ENCODE data around the gene TACC3. TPM values are rescaled to one million over a fixed set of nuclear protein-coding genes. Genes with fewer than 3 reads are reported as not detected.

The TACC3 gene
- total RNA-seq, result 10 to 100 TPM in 1 of 4 donors, 1 to 10 TPM in 3; 4.6 to 15.6 (median 7.3) TPM

DNA sequence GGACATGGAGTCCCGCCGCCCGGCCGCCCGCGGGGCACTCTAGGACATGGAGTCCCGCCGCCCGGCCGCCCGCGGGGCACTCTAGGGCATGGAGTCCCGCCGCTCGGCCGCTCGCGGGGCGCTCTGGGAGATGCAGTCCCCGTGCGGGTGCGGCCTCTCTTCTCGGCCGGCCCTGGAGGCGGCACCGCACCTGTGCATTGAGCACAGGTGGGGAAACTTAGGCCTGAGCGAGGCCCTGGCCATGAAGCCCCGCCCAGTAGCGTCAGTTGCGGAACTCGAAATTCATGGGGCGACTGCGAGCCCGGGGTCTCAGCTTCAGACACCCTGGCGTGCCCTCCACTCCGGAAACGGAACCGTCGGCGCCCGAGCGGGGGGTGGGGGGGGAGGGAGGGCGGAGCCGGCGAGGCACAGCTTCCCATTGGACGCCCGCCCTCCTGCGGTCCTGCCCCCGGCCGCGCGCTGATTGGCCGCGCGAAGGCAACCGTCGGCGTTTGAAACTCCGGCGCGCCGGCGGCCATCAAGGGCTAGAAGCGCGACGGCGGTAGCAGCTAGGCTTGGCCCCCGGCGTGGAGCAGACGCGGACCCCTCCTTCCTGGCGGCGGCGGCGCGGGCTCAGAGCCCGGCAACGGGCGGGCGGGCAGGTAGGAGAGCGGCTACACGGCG is at the start of gene TACC3, which contains the start of gene TMEM129:
Gene TACC3, plus strand, starts transcription at position 519 of the 663 bp plus-strand sequence. CDS start 1,901 bp downstream, outside the sequence.
Gene TMEM129, minus strand, starts transcription at position 321 of the 663 bp plus-strand sequence. CDS start 486 bp downstream, outside the sequence.
- Histone ChIP-seq H3K4me3 (peak within 1 kb of the TSS; percentile 52 to 84), H3K27ac (peak within 1 kb of the TSS; percentile 78 to 87), H3K36me3 (no peaks in the 10 kb centered on the region), H3K4me1 (peaks cover 0 to 19% of the 10 kb centered on the region in 2 donors), H3K9me3 (no peaks in the 10 kb centered on the region), H3K27me3 (no peaks in the 10 kb centered on the region)
- TF ChIP-seq POLR2A (IDR thresholded peaks at IDR 0.05), result peak; percentile 54 to 56
- TF ChIP-seq, protein P1, sequence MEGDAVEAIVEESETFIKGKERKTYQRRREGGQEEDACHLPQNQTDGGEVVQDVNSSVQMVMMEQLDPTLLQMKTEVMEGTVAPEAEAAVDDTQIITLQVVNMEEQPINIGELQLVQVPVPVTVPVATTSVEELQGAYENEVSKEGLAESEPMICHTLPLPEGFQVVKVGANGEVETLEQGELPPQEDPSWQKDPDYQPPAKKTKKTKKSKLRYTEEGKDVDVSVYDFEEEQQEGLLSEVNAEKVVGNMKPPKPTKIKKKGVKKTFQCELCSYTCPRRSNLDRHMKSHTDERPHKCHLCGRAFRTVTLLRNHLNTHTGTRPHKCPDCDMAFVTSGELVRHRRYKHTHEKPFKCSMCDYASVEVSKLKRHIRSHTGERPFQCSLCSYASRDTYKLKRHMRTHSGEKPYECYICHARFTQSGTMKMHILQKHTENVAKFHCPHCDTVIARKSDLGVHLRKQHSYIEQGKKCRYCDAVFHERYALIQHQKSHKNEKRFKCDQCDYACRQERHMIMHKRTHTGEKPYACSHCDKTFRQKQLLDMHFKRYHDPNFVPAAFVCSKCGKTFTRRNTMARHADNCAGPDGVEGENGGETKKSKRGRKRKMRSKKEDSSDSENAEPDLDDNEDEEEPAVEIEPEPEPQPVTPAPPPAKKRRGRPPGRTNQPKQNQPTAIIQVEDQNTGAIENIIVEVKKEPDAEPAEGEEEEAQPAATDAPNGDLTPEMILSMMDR (IDR thresholded peaks at IDR 0.05), result peak in 1 of 4 experiments; percentile 34
- peak; percentile 92 for DNase-seq
- intact Hi-C loops (cut with DNase I; ENCODE audit: low total_unique reads), result loop anchor here (5.0 kb wide), 1 partner anchor 136 kb away; the partner anchor contains the start of gene LETM1

DNA sequence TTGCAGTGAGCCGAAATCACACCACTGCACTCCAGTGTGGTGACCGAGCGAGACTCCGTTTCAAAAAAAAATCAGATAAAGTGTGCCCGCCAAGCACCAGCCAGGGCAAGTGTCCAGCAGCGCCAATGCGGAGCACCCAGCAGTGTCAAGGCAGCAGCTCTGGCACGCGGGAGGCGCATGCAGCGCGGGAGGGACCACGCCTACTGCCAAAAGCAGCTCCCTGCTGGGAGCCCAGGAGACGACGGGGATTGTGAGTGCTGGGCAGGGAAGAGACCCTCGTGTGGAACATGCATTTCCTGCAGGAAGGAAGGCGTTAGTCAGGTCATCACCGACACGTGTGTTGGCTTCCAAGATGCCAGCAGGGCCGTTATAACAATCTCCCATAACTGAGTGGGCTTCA is 47.6 kb upstream of the TACC3 start:
- intact Hi-C loops (cut with DNase I; ENCODE audit: low total_unique reads), result no loop called here
- no peak for DNase-seq
- no peak overlapping the region for H3K4me3 ChIP-seq

DNA sequence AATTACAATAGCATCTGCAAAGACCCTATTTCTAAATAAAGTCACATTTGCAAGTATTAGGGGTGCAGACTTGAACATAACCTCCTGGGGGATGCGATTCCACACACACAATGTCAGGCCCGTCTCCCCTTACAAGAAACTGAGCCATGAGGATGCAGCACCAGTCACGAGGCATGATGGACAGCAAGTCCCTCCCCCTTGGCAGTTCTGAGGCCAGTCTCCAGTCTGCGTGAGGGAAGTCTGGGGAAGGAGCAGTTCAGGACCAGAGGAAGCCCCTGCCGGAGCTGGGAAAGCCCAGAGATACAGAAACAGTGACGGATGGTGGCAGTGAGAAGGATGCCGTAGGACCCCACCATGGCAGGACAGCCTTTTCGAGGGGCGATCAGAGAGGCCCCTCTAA is 46.6 kb upstream of the TACC3 start:
- H3K36me3 ChIP-seq, result no peaks in the 10 kb centered on the region
- no peak overlapping the region for H3K4me3 ChIP-seq
- H3K27ac ChIP-seq, result no peak overlapping the region
- intact Hi-C loops (cut with DNase I; ENCODE audit: low total_unique reads), result no loop called here
- H3K9me3 ChIP-seq, result no peaks in the 10 kb centered on the region
- no peaks in the 10 kb centered on the region for H3K27me3 ChIP-seq
- DNase-seq, result no peak
- no peaks in the 10 kb centered on the region for H3K4me1 ChIP-seq
- TF ChIP-seq, protein P1 (IDR thresholded peaks at IDR 0.05), result no peak
- no peak for TF ChIP-seq POLR2A (IDR thresholded peaks at IDR 0.05)

More for the DNA sequence above, 47.6 kb upstream of the TACC3 start:
- no peaks in the 10 kb centered on the region for H3K9me3 ChIP-seq
- no peaks in the 10 kb centered on the region for H3K27me3 ChIP-seq
- H3K4me1 ChIP-seq, result no peaks in the 10 kb centered on the region
- H3K36me3 ChIP-seq, result no peaks in the 10 kb centered on the region
- no peak overlapping the region for H3K27ac ChIP-seq
- no peak for TF ChIP-seq POLR2A (IDR thresholded peaks at IDR 0.05)
- TF ChIP-seq, protein P1 (IDR thresholded peaks at IDR 0.05), result no peak

DNA sequence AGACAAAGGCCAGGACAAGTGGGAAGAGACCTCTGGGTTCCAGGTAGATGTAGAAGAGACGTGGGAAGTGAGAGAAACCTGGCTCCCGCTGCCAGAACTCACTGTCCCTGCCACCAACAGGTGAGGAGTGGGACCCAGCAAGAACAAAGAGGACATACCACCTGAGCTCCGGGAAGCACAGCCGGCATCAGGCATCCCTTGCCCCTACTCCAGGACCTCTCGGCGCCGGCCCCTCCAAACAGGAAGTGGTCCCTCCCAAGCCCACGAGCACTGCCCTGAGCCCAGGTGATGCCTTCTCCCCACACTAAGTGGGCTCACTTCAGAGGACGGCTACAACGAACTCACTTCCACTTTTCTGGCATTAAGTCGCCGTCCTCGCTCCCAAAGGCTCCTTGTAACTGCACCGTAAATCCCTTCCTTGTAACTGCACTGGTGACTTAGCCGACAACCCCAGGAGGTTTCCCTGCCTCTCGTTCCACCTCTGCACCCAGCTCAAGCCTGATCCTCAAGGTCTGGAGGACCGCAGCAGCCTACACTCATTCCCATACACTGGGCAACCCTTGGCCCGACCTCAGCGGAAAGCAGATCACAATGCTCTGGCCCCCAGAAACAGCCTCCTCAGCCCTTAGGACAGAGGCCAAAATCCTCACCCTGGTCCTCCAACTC is 46.1 kb upstream of the TACC3 start:
- Histone ChIP-seq H3K27me3 (no peaks in the 10 kb centered on the region), H3K27ac (no peak overlapping the region), H3K9me3 (no peaks in the 10 kb centered on the region), H3K4me3 (no peak overlapping the region), H3K36me3 (no peaks in the 10 kb centered on the region), H3K4me1 (no peaks in the 10 kb centered on the region)
- DNase-seq, result no peak
- no peak for TF ChIP-seq POLR2A (IDR thresholded peaks at IDR 0.05)
- TF ChIP-seq, protein P1 (IDR thresholded peaks at IDR 0.05), result no peak
- intact Hi-C loops (cut with DNase I; ENCODE audit: low total_unique reads), result no loop called here

DNA sequence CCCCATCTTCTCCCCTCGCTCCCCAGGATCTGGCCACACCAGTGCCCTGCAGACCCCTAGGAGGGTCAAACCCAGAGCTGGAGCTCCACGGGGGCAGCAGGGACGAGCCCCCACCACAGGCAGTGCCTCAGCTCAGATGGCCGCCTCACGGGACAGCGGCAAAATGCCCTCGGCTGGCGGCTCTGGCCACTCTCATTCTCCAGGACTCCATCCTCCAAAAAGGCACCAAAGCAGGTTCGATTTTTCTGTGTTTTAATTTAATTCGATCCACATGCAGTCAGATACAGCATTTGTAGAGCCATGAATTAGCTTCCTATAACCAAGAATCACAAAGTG is 45.6 kb upstream of the TACC3 start:
- H3K9me3 ChIP-seq, result no peaks in the 10 kb centered on the region
- no peak for DNase-seq
- H3K36me3 ChIP-seq, result no peaks in the 10 kb centered on the region
- H3K27ac ChIP-seq, result no peak overlapping the region
- no peak overlapping the region for H3K4me3 ChIP-seq
- TF ChIP-seq POLR2A (IDR thresholded peaks at IDR 0.05), result no peak
- TF ChIP-seq, protein P1 (IDR thresholded peaks at IDR 0.05), result no peak
- H3K4me1 ChIP-seq, result no peaks in the 10 kb centered on the region
- no peaks in the 10 kb centered on the region for H3K27me3 ChIP-seq
- intact Hi-C loops (cut with DNase I; ENCODE audit: low total_unique reads), result no loop called here

Measured in uterus (tissue), 4 donors.